HepG2 (cell line): Measurements from ENCODE around the gene RGCC. TPM values are rescaled to one million over a fixed set of nuclear protein-coding genes. Genes with fewer than 3 reads are reported as not detected.

Experiments used
- ATAC-seq: fragments of 200-7000 bp; cut with Tn5 transposase; 3 replicates; pipeline ENCODE4 v1.9.1; 2020; ENCODE audit warnings: mild to moderate bottlenecking, moderate library complexity
- BruUV-seq: library from RNA; stranded (reverse); fragments of 400-500 nt; replicated peaks from 2 replicates; lab custom pipeline; 2021; lab: Mats Ljungman, UMichigan
- CTCF ChIA-PET: fragments of 300-600 bp; formaldehyde crosslinking; extraction: SDS; loops from one replicate; lab custom pipeline; 2021; ENCODE audit warnings: low total read pairs, inconsistent platforms, low intra/inter-chr PET ratio; lab: Yijun Ruan, JAX
- POLR2A ChIA-PET: fragments of 350-600 bp; sonication (Branson Sonifier 250); formaldehyde crosslinking; loops from one replicate; lab custom pipeline; 2020; ENCODE audit warnings: antibody characterized with exemption, inconsistent platforms; lab: Yijun Ruan, JAX
- DNase-seq: peaks from one replicate; pipeline ENCODE4 v3.0.0-alpha.2; 2015; ENCODE audit warnings: low spot score
- FAIRE-seq: peaks from 3 replicates; lab custom pipeline; 2011; peaks lifted over from hg19 to GRCh38; lab: Jason Lieb, UNC
- H2AFZ ChIP-seq: one replicate; pipeline ENCODE4 v1.6.1; 2011; ENCODE audit warnings: low read length, inconsistent platforms
- H3K27ac ChIP-seq: fragments of 300-600 bp; 3 replicates; pipeline ENCODE4 v1.8.0; 2011; ENCODE audit warnings: mixed run types, mild to moderate bottlenecking, mixed read lengths, low read length, inconsistent platforms; ENCODE audit not compliant: insufficient read depth; ENCODE audit errors: extremely low read length
- H3K27me3 ChIP-seq, 2 experiments: fragments of 200-600 bp in 1 of 2; 2 replicates in 1 of 2; 3 replicates in 1 of 2; pipeline versions ENCODE4 v1.6.0 to v1.8.0; 2011; ENCODE audit warnings: low read length in 2 of 2, mild to moderate bottlenecking in 2 of 2, moderate library complexity in 2 of 2, inconsistent platforms in 1 of 2; ENCODE audit not compliant: insufficient read depth in 2 of 2, control insufficient read depth in 1 of 2
- H3K36me3 ChIP-seq, 2 experiments: fragments of 200-600 bp in 1 of 2; replicated peaks in 1 of 2; 2 replicates in 1 of 2; 3 replicates in 1 of 2; pipeline versions ENCODE4 v1.5.1 to v1.8.0; 2011; ENCODE audit warnings: low read length in 2 of 2, inconsistent platforms in 1 of 2; ENCODE audit not compliant: insufficient read depth in 2 of 2, control insufficient read depth in 1 of 2
- H3K4me1 ChIP-seq: 2 replicates; pipeline ENCODE4 v1.5.1; 2012; ENCODE audit warnings: low read length, inconsistent platforms; ENCODE audit not compliant: insufficient read depth
- H3K4me2 ChIP-seq: 2 replicates; pipeline ENCODE4 v1.6.0; 2011; ENCODE audit warnings: low read depth, low read length, inconsistent platforms
- H3K4me3 ChIP-seq, 3 experiments: fragments of 200-600 bp in 1 of 3; sonication (generic), shearing (Covaris generic) in 1 of 3; replicated peaks in 1 of 3; 2 replicates each; pipeline ENCODE4 v1.5.1; 2011 to 2016; ENCODE audit warnings: low read length in 3 of 3, inconsistent platforms in 2 of 3, low read depth in 2 of 3, mild to moderate bottlenecking in 2 of 3, control low read depth in 1 of 3, mixed read lengths in 1 of 3; ENCODE audit not compliant: insufficient read depth in 1 of 3
- H3K79me2 ChIP-seq: one replicate; pipeline ENCODE4 v1.6.1; 2011; ENCODE audit warnings: low read length, inconsistent platforms; ENCODE audit not compliant: insufficient read depth
- H3K9ac ChIP-seq: 2 replicates; pipeline ENCODE4 v1.6.0; 2011; ENCODE audit warnings: mild to moderate bottlenecking, low read depth, low read length, inconsistent platforms; ENCODE audit not compliant: insufficient read depth
- H3K9me3 ChIP-seq: 2 replicates; pipeline ENCODE4 v1.5.1; 2012; ENCODE audit warnings: mild to moderate bottlenecking, low read length
- H4K20me1 ChIP-seq: 2 replicates; pipeline ENCODE4 v1.6.0; 2011; ENCODE audit warnings: inconsistent platforms, mild to moderate bottlenecking, low read length, moderate library complexity; ENCODE audit not compliant: insufficient read depth
- ATF7-NPFF ChIP-seq: sonication (generic); formaldehyde crosslinking; IDR thresholded peaks from 2 replicates; pipeline ENCODE4 v1.8.1; 2023; ENCODE audit warnings: mild to moderate bottlenecking, low read depth, missing genetic modification reagents, moderate library complexity
- GABPB1 ChIP-seq: IDR thresholded peaks from 2 replicates; pipeline ENCODE4 v1.6.1; 2016; ENCODE audit warnings: mild to moderate bottlenecking, missing genetic modification reagents, moderate library complexity, missing compliant biosample characterization
- NR0B2 ChIP-seq: sonication (generic); formaldehyde crosslinking; IDR thresholded peaks from 2 replicates; pipeline ENCODE4 v1.4.0; 2020; ENCODE audit warnings: mild to moderate bottlenecking, missing genetic modification reagents
- NRL ChIP-seq: sonication (generic); formaldehyde crosslinking; IDR thresholded peaks from 2 replicates; pipeline ENCODE4 v1.5.0; 2020; ENCODE audit warnings: missing genetic modification reagents, mild to moderate bottlenecking, moderate library complexity, borderline replicate concordance
- PHF5A ChIP-seq: IDR thresholded peaks from one replicate; pipeline ENCODE4 v1.6.1; 2018; ENCODE audit warnings: low read depth, missing genetic modification reagents; ENCODE audit not compliant: unreplicated experiment
- REST ChIP-seq, 2 experiments: IDR thresholded peaks; 2 replicates each; pipeline ENCODE4 v1.6.1; 2011 to 2012; ENCODE audit warnings: low read length in 2 of 2, borderline replicate concordance in 1 of 2, low read depth in 1 of 2, mild to moderate bottlenecking in 1 of 2, moderate library complexity in 1 of 2
- RFX5 ChIP-seq: IDR thresholded peaks from 2 replicates; pipeline ENCODE4 v1.6.1; 2011; ENCODE audit warnings: low read depth, low read length, improper control_type of control experiment
- SATB2 ChIP-seq: sonication (generic); formaldehyde crosslinking; IDR thresholded peaks from 2 replicates; pipeline ENCODE4 v1.5.0; 2020; ENCODE audit warnings: missing genetic modification reagents
- ZBTB21 ChIP-seq: sonication (generic); formaldehyde crosslinking; IDR thresholded peaks from 2 replicates; pipeline ENCODE4 v1.4.0; 2020; ENCODE audit warnings: missing genetic modification reagents
- ZNF124 ChIP-seq: sonication (generic); formaldehyde crosslinking; IDR thresholded peaks from 2 replicates; pipeline ENCODE4 v1.4.0; 2020; ENCODE audit warnings: missing genetic modification reagents
- ZNF205 ChIP-seq: IDR thresholded peaks from 2 replicates; pipeline ENCODE4 v1.6.1; 2018; ENCODE audit warnings: missing biosample characterization, missing genetic modification reagents
- ZNF749 ChIP-seq: sonication (generic); formaldehyde crosslinking; IDR thresholded peaks from 2 replicates; pipeline ENCODE4 v1.8.0; 2022; ENCODE audit warnings: mild to moderate bottlenecking, missing genetic modification reagents, moderate library complexity, borderline replicate concordance
- WGBS: methylation state at CpG from one replicate; pipeline ENCODE4 v1.1.6; 2017; ENCODE audit warnings: low lambda C conversion rate; 5-methylcytosine and 5-hydroxymethylcytosine counted together
- in situ Hi-C: cut with HindIII; loops from 2 replicates; pipeline ENCODE4 v1.10.0; 2017; ENCODE audit warnings: low pct_unique_long_range_greater_than_20kb; ENCODE audit not compliant: extremely low pct_ligation_motif_present
- intact Hi-C: fragments of 100-400 bp; cut with micrococcal nuclease; formaldehyde crosslinking; loops from one replicate; pipeline ENCODE4 v1.10.0; 2022; ENCODE audit not compliant: unreplicated experiment
- polyA plus RNA-seq, 8 experiments: library from polyadenylated mRNA; depleted of rRNA in 3 of 8; stranded (reverse) in 7 of 8; unstranded in 1 of 8; fragments of >200 nt; fragmentation: Illumina TruSeq in 4 of 8; extraction: Trizol in 4 of 8; gene quantifications; 2 replicates each; pipeline versions ENCODE4 v1.2.1 to v1.2.3, GENCODE V29; 2011 to 2016; ENCODE audit warnings: low read depth in 4 of 8, missing spikeins in 1 of 8, mixed read lengths in 1 of 8; ENCODE audit not compliant: insufficient read depth in 1 of 8
- total RNA-seq, 5 experiments: library from RNA; depleted of rRNA; stranded (reverse); fragments of >200 nt; fragmentation: Illumina TruSeq; extraction: Trizol; gene quantifications; 2 replicates each; pipeline ENCODE4 v1.2.3, GENCODE V29; 2016; ENCODE audit warnings: low read depth in 1 of 5
- TF ChIP-seq, protein P1 (sequence below): sonication (generic); formaldehyde crosslinking; IDR thresholded peaks from 2 replicates; pipeline ENCODE4 v1.4.0; 2020; ENCODE audit warnings: missing genetic modification reagents
- TF ChIP-seq, protein P2 (sequence below): sonication (generic); formaldehyde crosslinking; IDR thresholded peaks from 2 replicates; pipeline ENCODE4 v1.4.0; 2020; ENCODE audit warnings: missing genetic modification reagents

Gene RGCC
- total and polyA plus RNA-seq, 2 of the 13 experiments (the other 11 are each of a cell fraction or from before 2014, with no cell fraction given): 0.20 to 8.4 TPM

DNA sequence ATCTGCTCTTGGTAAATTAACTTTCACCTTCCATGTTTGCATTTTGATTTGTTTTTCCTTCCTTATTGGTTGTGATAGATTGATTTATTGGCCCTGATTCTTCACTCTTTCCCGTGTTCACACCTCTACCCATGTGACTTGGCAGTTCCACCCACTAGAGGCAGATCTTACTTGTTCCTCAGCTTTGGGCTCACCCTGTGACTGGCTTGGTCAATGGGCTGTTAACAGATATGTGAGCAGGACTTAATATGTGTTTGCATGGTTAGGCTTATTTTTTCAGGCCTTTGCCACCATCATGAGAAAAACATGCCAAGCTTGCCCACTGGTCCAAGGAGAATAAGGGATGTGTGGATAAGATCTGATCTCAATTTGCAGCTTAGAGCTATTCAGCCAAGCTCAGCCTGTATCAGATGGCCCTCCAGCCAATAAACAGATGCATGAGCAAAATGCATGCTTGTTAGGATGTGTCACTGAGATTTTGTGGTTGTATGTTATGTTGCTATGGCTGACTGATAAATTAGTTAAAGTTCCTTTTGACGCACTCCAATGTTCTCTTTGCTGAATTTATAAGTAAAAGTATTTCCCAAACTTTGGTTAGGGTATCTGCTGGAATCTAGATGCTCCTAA is 48.0 kb downstream of the RGCC start:
- TF ChIP-seq ZNF205 (CRISPR knock-in tag) (no peak), ZNF124 (CRISPR knock-in tag) (no peak), PHF5A (no peak), NRL (CRISPR knock-in tag) (no peak), GABPB1 (CRISPR knock-in tag) (no peak), ATF7-NPFF (CRISPR knock-in tag) (no peak), RFX5 (no peak), ZNF749 (CRISPR knock-in tag) (no peak), ZBTB21 (no peak), NR0B2 (no peak), SATB2 (no peak), REST (IDR thresholded peaks at IDR 0.05; ENCODE audit: borderline replicate concordance in 1 of 2, low read depth in 1 of 2, low read length in 2 of 2) (no peak)
- TF ChIP-seq, protein P1, sequence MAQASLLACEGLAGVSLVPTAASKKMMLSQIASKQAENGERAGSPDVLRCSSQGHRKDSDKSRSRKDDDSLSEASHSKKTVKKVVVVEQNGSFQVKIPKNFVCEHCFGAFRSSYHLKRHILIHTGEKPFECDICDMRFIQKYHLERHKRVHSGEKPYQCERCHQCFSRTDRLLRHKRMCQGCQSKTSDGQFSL (CRISPR knock-in tag): no peak
- TF ChIP-seq, protein P2, sequence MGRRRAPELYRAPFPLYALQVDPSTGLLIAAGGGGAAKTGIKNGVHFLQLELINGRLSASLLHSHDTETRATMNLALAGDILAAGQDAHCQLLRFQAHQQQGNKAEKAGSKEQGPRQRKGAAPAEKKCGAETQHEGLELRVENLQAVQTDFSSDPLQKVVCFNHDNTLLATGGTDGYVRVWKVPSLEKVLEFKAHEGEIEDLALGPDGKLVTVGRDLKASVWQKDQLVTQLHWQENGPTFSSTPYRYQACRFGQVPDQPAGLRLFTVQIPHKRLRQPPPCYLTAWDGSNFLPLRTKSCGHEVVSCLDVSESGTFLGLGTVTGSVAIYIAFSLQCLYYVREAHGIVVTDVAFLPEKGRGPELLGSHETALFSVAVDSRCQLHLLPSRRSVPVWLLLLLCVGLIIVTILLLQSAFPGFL (CRISPR knock-in tag): no peak
- no peak overlapping the region for H2AFZ ChIP-seq
- ATAC-seq: no peak
- no peak overlapping the region for H3K4me2 ChIP-seq
- H3K36me3 ChIP-seq: no peaks in the 10 kb centered on the region
- DNase-seq: no peak
- POLR2A ChIA-PET: no interaction called here
- H3K27me3 ChIP-seq: peaks cover 0 to 4% of the 10 kb centered on the region in 2 experiments; a peak in 2 of 5 replicates
- CTCF ChIA-PET: no interaction called here
- no peak overlapping the region for H3K9ac ChIP-seq
- no peak overlapping the region for H3K27ac ChIP-seq
- WGBS: 50% methylated on average over 2 of the region's 2 CpGs
- BruUV-seq: no TSS peak
- no peaks in the 10 kb centered on the region for H4K20me1 ChIP-seq
- intact Hi-C loops: no loop called here
- no peaks in the 10 kb centered on the region for H3K9me3 ChIP-seq
- no peaks in the 10 kb centered on the region for H3K79me2 ChIP-seq
- no peak for FAIRE-seq
- H3K4me1 ChIP-seq: no peaks in the 10 kb centered on the region
- in situ Hi-C loops: no loop called here
- no peak overlapping the region for H3K4me3 ChIP-seq
